Epithelial cell of esophagus (primary cell): ENCODE data around the gene MEGF11.

ENCODE experiments used
- DNase-seq: peaks from one replicate; pipeline ENCODE4 v3.0.0; 2010; ENCODE audit warnings: low read depth
- H3K4me3 ChIP-seq: 2 replicates; pipeline ENCODE4 v1.5.1; 2011; ENCODE audit warnings: mild to moderate bottlenecking, low read length, control low read depth
- TF ChIP-seq, protein P1 (sequence below): IDR thresholded peaks from 2 replicates; pipeline ENCODE4 v1.5.1; 2011; ENCODE audit warnings: low read depth, mild to moderate bottlenecking, low read length, control low read depth, inconsistent platforms; ENCODE audit not compliant: insufficient read depth; ENCODE audit errors: missing control alignments

The MEGF11 gene

GRCh38 chr15:66053991-66054390, 199.6 kb downstream of the MEGF11 start:
- no peak overlapping the region for H3K4me3 ChIP-seq
- TF ChIP-seq, protein P1, sequence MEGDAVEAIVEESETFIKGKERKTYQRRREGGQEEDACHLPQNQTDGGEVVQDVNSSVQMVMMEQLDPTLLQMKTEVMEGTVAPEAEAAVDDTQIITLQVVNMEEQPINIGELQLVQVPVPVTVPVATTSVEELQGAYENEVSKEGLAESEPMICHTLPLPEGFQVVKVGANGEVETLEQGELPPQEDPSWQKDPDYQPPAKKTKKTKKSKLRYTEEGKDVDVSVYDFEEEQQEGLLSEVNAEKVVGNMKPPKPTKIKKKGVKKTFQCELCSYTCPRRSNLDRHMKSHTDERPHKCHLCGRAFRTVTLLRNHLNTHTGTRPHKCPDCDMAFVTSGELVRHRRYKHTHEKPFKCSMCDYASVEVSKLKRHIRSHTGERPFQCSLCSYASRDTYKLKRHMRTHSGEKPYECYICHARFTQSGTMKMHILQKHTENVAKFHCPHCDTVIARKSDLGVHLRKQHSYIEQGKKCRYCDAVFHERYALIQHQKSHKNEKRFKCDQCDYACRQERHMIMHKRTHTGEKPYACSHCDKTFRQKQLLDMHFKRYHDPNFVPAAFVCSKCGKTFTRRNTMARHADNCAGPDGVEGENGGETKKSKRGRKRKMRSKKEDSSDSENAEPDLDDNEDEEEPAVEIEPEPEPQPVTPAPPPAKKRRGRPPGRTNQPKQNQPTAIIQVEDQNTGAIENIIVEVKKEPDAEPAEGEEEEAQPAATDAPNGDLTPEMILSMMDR = no peak
- no peak for DNase-seq

GRCh38 chr15:66051833-66052232, 201.7 kb downstream of the MEGF11 start:
- no peak overlapping the region for H3K4me3 ChIP-seq
- TF ChIP-seq, protein P1 = no peak
- DNase-seq = no peak

- no peak for DNase-seq
- no peak overlapping the region for H3K4me3 ChIP-seq
- TF ChIP-seq, protein P1 = no peak
These were observed 203.3 kb downstream of the MEGF11 start for GRCh38 chr15:66050264-66050663.

DNA sequence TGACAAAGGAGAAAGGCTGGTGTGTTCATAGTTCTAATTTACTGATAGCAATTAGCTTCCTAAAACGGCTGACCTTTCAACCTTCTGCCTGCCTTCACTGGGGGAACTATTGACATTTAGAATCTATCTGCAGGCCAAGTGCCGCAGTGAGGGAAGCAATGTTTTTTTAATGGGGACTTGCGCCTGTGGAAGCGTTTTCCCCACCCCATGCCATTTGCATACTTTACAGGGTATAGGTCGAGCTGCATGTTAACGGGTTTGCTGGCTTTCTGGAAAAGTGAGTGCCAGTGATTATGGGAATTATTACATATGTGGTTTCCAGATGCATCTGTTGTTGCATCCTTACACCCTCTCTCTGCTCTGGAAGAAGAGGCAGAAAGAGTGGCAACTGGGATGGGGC, 204.2 kb downstream of the MEGF11 start:
- H3K4me3 ChIP-seq = no peak overlapping the region
- TF ChIP-seq, protein P1 = no peak
- DNase-seq = no peak

DNA sequence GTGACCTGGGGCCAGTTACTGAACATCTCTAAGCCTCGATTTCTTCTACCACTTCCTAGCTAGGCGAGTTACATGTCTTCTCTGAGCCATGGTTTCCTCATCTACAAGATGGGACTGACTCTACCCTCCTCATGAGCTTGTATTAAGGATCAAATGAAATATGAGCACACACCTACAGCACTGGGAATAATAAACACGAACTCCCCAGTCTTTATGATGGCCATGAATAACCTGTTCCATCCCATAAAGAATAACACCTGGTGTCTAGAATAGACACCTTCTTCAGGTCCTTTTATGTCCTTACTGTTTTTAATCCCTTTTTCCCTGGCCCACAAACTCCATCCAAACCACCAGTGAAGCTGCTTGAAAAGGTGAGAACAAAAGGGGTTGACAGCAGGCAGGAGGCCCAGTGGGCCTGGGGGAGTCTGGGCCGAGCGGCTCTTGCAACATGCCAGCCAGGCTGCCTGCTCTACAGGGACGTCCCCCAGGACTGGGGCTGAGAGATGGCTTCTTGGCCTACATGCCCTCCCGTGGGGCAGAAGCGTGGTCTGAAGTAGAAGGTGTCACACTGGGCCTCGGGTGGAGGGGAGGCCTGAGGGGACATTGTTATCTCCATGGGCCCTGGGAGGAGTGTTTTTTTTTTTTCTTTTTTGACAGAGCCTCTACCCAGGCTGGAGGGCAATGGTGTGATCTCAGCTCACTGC, 206.1 kb downstream of the MEGF11 start:
- no peak overlapping the region for H3K4me3 ChIP-seq

DNA sequence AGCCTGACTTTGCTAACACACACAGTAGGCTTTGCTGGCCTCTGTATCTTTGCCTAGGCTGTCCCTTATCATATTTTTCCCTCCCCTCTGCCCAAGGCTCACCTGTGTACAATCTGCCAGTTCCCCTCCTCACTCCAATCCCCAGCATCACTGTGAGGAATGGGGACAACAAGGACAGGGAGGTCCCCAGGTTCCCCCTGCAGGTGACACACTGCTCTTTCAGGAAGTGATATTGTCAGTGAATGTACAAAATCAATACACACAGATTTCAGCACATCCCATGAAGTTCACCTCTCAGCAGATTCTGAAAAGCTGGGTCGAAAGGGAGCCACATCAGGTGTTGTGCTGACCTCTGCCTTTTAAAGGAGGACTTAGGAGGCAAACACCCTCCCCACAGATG, 206.8 kb downstream of the MEGF11 start:
- TF ChIP-seq, protein P1 = no peak
- H3K4me3 ChIP-seq = no peak overlapping the region
- no peak for DNase-seq

More for the DNA sequence above, 206.1 kb downstream of the MEGF11 start:
- TF ChIP-seq, protein P1 = no peak
- no peak for DNase-seq

DNA sequence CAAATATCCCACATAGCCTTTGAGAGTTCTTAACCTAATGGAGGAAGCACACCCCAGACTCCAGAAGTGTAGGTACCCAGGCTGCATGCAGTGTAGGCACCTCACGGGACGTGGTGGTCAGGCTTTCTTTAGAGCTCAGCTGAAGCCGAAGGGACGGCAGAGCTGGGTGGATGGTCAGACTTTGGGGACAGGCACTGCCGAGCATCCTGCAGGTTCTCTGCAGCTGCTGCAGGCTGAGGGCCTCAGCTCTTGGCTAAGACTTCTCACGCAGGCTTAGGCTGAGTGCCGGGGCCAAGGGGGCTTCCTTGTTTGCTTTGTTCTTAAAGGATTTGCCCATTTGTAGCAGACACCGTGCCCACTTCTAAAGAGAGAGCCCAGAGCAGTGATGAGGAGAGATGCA, 207.2 kb downstream of the MEGF11 start:
- no peak for DNase-seq
- TF ChIP-seq, protein P1 = no peak
- H3K4me3 ChIP-seq = no peak overlapping the region
